22Rv1 (cell line): Measurements from ENCODE around the gene GRB2.

Source experiments
- ZFX ChIP-seq: fragments of 450-650 bp; IDR thresholded peaks from 2 replicates; pipeline ENCODE4 v1.6.1; 2017; ENCODE audit warnings: antibody characterized with exemption, borderline replicate concordance
- TF ChIP-seq, protein P1 (sequence below): fragments of 450-650 bp; IDR thresholded peaks from 2 replicates; pipeline ENCODE4 v1.5.1; 2017; ENCODE audit warnings: mild to moderate bottlenecking

DNA sequence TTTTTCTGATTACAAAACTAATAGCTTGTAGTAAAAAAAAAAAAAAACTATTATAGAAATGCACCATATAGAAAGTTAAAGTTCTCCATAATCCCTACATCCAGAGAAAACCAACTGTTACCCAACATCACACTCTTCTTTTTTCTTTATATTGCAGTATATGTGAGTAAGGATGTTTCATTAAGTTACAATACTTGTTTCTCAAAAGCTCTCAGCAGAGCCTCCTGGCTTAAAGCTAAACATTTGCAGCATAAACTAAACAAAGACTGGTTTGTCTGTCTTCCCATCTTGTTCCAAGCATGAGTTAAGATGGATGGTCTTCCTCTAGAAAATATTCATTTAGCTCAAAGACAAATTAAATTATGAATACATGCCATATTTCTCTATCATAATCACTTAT lies 25.2 kb downstream of the GRB2 start:
- TF ChIP-seq, protein P1, sequence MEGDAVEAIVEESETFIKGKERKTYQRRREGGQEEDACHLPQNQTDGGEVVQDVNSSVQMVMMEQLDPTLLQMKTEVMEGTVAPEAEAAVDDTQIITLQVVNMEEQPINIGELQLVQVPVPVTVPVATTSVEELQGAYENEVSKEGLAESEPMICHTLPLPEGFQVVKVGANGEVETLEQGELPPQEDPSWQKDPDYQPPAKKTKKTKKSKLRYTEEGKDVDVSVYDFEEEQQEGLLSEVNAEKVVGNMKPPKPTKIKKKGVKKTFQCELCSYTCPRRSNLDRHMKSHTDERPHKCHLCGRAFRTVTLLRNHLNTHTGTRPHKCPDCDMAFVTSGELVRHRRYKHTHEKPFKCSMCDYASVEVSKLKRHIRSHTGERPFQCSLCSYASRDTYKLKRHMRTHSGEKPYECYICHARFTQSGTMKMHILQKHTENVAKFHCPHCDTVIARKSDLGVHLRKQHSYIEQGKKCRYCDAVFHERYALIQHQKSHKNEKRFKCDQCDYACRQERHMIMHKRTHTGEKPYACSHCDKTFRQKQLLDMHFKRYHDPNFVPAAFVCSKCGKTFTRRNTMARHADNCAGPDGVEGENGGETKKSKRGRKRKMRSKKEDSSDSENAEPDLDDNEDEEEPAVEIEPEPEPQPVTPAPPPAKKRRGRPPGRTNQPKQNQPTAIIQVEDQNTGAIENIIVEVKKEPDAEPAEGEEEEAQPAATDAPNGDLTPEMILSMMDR = no peak
- TF ChIP-seq ZFX = no peak
